HG02840 (cell line): Measurements from ENCODE around the gene CNOT9.

Source experiments
- ATAC-seq: cut with Tn5 transposase; IDR thresholded peaks from one replicate; pipeline ENCODE4 v1.9.1; 2021; ENCODE audit warnings: mild to moderate bottlenecking, moderate library complexity, moderate number of reproducible peaks; ENCODE audit not compliant: unreplicated experiment, low FRiP score

The CNOT9 gene

DNA sequence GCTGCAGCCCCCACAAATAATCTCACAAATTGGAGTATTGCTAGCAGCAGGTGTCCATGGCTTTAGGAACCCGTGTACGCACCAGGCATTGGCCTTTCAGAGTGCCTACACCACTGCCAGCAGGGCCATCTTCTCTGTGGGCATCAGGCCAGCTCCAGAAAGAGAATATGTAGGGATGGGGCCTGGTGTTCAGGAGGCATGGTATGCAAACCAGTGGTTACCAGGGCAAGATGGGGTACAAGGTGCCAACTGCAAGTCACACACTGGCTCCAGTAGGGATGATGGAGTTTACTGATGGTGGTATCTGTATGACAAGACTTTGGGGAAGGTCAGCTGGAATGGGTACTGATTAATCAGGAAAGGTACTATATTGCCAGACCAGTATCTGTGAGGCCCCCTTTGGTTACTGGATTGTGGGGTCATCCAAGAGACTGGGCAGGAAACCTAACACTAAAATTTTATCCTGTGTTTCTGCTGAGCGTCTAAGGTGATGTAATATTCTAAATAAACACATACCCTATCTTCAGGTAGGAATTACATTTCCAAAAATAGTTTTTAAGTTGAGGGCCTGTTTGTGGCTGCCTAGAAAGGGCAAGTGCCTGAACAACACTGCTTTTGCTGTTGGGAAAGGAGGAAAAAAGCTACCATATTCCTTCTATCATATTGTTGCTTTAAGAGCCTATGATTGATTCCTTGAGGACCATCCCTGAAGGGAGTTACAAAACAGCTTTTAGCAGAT is 9.0 kb downstream of the CNOT9 start:
- ATAC-seq: no peak

DNA sequence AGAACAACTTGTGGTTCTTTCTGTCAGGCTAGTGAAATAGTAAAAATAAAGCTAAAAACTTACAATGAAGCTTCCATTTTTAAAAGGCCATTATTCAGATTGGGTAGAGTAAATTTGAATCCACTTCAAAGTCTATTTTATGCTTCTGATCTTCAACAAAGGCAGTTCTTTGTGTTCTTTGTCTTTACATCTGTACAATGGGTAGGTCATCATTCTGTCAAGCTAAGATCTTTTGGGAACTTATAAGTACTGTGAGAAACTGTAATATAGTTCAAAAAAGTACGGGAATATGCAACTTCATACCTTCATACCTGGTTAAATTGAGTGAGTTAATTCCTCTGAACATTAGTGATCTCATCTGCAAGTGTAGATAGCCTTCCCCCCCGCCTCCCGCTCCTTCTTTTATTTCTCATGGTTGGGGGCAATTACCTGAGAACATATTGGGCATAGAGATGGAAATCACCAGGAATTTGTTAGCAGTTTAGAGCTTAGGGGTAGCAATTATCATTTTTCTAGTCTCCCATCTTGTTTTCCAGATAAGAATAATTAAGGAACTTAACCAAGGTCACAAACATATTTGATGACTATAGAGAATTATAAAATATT is 9.7 kb downstream of the CNOT9 start:
- ATAC-seq: no peak

- ATAC-seq: no peak
Observed at GRCh38 chr2:218582076-218582475, 13.4 kb downstream of the CNOT9 start.

- no peak for ATAC-seq
Observed at GRCh38 chr2:218583983-218584850, 15.6 kb downstream of the CNOT9 start.

GRCh38 chr2:218585541-218585940 is 16.9 kb downstream of the CNOT9 start:
- no peak for ATAC-seq

DNA sequence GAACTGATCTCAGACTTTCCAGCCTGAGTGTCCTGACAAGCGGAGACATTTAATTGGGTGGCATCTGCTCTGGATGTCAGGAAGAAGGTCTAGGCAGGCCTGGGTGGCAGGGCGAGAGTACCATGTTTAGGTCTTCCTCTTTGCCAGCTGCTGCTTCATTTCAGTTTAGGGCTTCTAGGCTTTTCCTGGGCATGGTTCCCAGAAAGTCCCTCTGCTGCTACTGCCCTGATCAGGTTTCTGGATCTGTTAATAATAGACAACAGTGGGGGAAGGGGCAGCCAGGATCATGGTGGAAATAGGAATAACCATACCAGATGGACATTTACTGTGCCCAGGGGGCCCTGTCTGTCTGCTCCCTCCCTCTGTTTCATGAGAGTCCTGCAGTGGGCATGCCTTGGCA is 36.8 kb downstream of the CNOT9 start:
- ATAC-seq: no peak

DNA sequence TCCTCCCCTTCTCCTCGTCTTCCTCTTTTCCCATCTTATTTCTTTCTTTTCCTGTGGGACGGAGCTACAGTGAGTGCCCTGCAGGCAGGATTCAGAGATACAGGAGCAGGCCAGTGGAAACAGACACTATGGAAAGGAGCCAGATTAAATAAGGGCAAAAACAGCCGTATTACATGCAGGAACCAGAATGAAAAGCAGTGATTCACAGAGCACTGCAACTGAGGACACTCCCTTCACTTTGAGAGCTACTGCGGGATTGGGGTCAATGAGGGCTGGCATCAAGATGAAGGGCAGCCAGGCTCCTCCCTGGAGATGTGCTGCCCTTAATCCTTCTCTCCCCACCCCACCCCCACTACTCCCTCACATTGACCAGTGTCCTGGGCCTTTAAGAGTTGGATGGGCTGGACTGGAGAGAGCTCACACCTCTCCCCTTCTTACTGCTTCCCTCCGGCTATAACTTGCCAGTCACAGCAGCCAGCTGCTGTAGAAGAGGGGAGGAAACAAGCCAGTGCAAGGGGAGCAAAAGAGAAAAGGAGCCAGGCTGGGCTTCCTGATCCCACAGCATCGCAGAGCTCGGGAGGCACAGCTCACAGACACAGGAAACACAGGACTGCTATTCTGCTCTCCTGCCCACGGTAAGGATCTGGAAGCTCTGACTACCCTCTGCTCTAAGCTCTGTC is 38.9 kb downstream of the CNOT9 start, which contains the start of gene PLCD4:
TSS of gene PLCD4 (plus strand) at position 464 of the 680 bp plus-strand sequence. CDS start 7,841 bp downstream, outside the sequence.
- no peak for ATAC-seq

DNA sequence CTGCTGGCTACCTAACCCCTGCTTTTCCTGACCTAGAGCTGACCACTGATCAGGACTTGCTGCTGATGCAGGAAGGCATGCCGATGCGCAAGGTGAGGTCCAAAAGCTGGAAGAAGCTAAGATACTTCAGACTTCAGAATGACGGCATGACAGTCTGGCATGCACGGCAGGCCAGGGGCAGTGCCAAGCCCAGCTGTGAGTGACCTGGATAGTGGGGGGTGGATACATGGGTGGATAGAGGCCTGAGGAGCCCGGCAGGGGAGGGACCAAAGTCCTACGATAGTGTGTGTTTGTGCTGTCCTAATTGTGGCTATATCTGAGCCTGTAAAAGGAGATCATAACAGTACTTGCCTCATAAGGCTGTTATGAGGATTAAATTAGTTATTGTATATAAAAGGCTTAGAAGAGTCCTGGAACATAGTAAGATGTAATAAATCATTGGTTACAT is 47.3 kb downstream of the CNOT9 start:
- no peak for ATAC-seq

GRCh38 chr2:218618102-218618860 is 49.6 kb downstream of the CNOT9 start:
- no peak for ATAC-seq

- ATAC-seq: no peak
Observed at GRCh38 chr2:218621007-218621406, 52.4 kb downstream of the CNOT9 start.

DNA sequence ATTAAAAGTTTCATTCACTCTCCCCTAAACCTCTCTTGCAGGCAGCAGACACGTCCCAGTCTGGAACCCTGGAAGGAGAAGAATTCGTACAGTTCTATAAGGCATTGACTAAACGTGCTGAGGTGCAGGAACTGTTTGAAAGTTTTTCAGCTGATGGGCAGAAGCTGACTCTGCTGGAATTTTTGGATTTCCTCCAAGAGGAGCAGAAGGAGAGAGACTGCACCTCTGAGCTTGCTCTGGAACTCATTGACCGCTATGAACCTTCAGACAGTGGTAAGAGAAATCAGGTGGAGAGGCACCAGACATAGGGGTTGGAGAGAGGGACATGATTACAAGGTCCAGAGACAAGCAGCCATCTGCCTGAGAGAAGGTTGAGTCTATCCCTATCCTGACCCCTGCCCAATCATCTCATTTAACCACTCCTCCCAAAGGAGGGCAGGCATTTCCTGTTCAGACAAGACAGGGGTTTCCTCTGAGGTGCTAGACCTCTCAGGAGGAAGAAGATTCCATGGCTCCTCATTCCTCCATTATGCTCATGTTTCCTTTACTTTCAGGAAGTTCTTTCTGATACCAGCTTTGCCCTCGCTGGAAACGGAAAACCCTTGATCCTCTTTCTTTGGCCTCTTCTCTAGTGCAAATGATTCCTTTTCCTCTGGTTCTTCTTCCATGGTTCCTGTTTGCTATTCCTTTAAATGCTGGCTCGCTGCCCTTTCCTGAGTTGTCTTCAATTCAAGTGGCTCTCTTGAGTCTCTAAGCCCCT is 54.1 kb downstream of the CNOT9 start:
- no peak for ATAC-seq

DNA sequence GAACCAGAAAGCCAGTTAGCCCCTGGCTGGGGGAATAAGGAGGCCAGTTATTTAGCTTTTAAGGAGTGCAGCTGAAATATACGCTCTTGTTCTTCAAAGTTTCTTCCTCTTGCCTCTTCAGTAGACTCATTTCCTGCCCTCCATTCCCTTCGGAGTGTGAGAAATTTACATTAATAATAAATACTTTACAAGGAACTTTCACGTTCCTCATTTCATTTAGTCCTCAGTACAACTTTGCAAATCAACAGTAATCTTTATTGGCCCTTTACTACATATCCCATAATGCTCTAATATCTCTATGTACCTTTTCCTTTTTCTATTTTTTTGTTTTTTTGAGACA is 54.7 kb downstream of the CNOT9 start:
- ATAC-seq: no peak

DNA sequence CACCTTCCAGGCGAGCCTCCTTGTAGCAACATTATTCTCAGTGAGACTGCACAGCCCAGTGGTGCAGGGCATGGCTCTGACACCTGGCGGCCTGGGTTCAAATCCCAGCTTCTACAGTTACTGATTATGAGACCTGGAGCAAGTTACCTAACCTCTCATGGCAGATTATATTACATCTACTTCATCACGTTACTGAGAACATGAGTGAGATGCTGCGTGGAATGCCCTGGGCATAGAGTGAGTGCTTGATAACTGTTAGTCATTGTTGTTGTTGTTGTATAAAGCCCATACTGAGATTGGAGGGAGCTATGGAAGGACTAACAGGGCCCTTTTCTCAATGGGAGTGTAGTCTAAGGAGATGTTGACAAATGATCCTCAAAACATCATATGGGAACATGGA is 57.7 kb downstream of the CNOT9 start:
- no peak for ATAC-seq

GRCh38 chr2:218627939-218628338 is 59.3 kb downstream of the CNOT9 start:
- no peak for ATAC-seq

- no peak for ATAC-seq
Observed at GRCh38 chr2:218631837-218632236, 63.2 kb downstream of the CNOT9 start.

DNA sequence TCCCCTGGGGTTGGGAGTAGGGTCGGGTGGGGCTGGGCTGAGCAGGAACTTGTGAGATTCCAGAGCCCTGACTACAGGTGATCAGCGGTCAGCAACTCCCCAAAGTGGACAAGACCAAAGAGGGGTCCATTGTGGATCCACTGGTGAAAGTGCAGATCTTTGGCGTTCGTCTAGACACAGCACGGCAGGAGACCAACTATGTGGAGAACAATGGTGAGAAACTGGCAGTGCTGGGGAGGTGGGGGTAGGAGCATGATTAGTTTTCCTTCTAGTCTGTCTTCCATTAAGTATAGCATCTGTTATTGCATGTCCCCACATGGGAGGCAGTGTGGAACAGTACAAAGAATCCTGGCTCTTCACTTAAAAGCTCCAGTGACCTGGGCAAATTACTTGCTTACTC is 67.1 kb downstream of the CNOT9 start:
- ATAC-seq: no peak

GRCh38 chr2:218638372-218638771 is 69.7 kb downstream of the CNOT9 start:
- ATAC-seq: no peak

DNA sequence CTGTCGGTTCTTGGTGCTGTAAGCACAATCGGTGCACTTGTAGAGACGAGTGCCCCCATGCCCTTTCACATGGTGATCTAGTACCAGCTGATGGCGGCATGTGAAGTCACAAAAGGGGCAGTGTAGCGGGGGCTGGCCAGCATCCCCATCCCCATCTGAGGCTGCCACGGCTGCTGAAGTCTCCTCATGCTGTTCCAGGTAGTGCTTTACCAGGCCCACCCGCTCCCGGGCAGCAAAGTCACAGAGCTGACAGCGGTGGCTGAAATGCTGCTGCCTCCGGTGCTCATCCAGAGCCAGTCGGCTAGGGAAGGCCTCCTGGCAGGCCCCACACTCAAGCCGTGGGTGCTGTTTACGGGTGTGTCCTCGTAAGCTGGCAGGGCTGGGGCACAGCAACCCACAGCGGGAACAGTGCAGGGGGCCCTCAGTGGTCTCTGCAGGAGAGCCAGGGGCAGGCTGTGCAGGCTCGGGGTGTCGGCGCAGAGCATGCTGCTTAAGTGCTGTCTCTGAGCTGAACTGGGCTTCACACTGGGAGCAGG is 73.5 kb downstream of the CNOT9 start:
- ATAC-seq: no peak

DNA sequence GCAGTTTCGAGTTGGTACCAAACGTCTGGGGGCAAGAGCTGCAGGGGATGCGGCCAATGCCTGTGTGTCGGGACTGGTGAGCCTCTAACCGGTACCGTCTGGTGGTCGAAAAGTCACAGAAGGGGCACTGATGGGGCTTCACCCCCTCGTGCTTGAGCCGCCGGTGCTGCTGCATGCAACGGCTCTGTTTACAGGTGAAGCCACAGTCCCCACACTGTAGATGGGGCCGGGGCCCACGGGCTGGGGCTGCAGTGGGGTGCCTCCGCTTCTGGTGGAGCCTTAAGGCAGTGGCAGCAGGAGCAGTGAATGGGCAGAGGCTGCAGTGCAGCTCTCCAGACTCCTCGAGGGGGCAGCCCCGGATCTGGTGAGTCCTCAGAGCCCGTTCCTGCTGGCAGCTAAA is 74.1 kb downstream of the CNOT9 start:
- ATAC-seq: no peak
